Neural crest cell (in vitro differentiated cells): ENCODE measurements around the gene INHBA. TPM values are rescaled to one million over a fixed set of nuclear protein-coding genes. Genes with fewer than 3 reads are reported as not detected.
A peak's percentile ranks its signal among the peaks of the same experiment; 100 is the strongest.

ENCODE experiments used
- DNase-seq: peaks from one replicate; pipeline ENCODE4 v3.0.0; 2021; ENCODE audit warnings: low read depth, mixed read lengths, low spot score
- H3K27ac Mint-ChIP-seq: one replicate; pipeline ENCODE4 v1.8.0; 2021; ENCODE audit warnings: mild to moderate bottlenecking, mixed read lengths; ENCODE audit not compliant: unreplicated experiment
- H3K27me3 Mint-ChIP-seq: 2 replicates; pipeline ENCODE4 v1.8.0; 2021; ENCODE audit warnings: low read depth, mild to moderate bottlenecking, mixed read lengths
- H3K36me3 Mint-ChIP-seq: 2 replicates; pipeline ENCODE4 v1.8.0; 2021; ENCODE audit warnings: low read depth, mild to moderate bottlenecking, mixed read lengths
- H3K4me1 Mint-ChIP-seq: 2 replicates; pipeline ENCODE4 v1.8.0; 2021; ENCODE audit warnings: mixed read lengths
- H3K4me3 Mint-ChIP-seq: one replicate; pipeline ENCODE4 v1.8.0; 2021; ENCODE audit warnings: mild to moderate bottlenecking, mixed read lengths
- H3K9me3 Mint-ChIP-seq: 2 replicates; pipeline ENCODE4 v1.8.0; 2021; ENCODE audit warnings: mixed read lengths
- total RNA-seq: library from RNA; stranded (reverse); gene quantifications from 2 replicates; pipeline ENCODE4 v1.2.1, GENCODE V29; 2021
- TF ChIP-seq, protein P1 (sequence below): fragments of 200-600 bp; sonication (generic); conservative IDR thresholded peaks from 2 replicates; pipeline ENCODE4 v1.5.0; 2021; ENCODE audit warnings: antibody characterized with exemption, mild to moderate bottlenecking

Gene INHBA
- total RNA-seq, 1 donor from 2014 or later: 0.07 TPM

DNA sequence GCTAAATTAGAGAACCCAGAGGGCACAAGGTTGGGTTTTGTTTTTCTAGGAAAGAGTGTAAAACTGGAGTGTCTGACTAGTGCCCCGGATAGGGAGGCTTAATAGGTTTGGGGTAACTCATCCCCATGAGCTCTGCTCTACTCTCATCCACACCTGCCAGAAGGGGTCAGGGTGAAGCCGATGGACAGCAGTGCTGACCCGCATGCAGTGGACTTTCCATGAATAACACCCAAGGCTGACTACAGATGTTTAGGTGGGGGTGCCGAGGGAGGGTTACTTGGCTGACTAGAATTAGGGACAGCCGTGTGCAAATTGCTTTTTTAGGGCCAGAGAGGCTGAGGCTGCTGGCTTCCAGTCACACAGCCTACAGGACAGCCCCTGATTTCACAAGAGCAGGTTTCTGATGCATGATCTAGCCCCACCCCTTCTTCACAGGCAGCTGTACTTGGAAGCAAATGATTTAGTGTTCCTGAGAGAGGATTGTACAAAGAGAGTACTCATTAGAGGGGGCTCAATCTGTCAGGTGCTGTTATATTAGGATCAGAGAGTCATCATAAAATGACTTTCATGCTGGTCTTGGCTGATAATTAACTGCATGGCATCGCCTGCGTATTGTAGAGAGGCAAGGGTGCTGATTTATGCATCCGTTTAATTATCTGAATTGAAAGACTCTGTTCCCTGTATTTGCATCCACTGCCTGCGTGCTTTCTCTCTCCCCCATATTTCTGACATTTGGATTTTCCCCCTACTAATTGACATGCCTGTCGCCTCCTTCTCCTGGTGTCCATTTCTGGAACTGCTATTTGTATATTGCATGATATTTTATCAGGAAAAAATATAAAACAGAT lies 9.5 kb downstream of the INHBA start:
- TF ChIP-seq, protein P1, sequence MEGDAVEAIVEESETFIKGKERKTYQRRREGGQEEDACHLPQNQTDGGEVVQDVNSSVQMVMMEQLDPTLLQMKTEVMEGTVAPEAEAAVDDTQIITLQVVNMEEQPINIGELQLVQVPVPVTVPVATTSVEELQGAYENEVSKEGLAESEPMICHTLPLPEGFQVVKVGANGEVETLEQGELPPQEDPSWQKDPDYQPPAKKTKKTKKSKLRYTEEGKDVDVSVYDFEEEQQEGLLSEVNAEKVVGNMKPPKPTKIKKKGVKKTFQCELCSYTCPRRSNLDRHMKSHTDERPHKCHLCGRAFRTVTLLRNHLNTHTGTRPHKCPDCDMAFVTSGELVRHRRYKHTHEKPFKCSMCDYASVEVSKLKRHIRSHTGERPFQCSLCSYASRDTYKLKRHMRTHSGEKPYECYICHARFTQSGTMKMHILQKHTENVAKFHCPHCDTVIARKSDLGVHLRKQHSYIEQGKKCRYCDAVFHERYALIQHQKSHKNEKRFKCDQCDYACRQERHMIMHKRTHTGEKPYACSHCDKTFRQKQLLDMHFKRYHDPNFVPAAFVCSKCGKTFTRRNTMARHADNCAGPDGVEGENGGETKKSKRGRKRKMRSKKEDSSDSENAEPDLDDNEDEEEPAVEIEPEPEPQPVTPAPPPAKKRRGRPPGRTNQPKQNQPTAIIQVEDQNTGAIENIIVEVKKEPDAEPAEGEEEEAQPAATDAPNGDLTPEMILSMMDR: peak; percentile 66
- Mint-ChIP-seq H3K4me1 (no peaks in the 10 kb centered on the region), H3K4me3 (no peak overlapping the region), H3K9me3 (no peaks in the 10 kb centered on the region), H3K36me3 (no peaks in the 10 kb centered on the region), H3K27ac (no peak overlapping the region), H3K27me3 (peaks cover 20% of the 10 kb centered on the region)
- DNase-seq: no peak

DNA sequence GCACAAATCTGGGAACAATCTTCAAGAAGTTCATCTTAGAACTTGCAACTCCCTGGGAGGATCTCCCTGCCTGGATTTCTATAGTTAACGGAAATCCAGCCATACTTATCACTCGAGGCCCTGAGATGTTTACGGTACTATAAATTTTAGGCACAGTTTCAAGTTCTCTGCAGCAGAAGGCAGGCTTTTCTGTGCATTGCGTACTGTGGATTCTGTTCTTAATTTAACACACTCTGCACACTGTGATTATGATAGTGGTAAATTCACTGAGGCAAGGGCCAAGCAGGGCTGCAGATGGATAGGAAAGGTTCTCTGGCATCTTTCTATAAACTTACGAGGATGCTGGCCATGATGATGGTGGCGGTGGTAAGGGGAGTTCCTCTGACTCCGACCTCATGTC lies 10.6 kb downstream of the INHBA start:
- Mint-ChIP-seq H3K36me3 (no peaks in the 10 kb centered on the region), H3K4me1 (no peaks in the 10 kb centered on the region), H3K27ac (no peak overlapping the region), H3K4me3 (no peak overlapping the region), H3K27me3 (peaks cover 10% of the 10 kb centered on the region), H3K9me3 (no peaks in the 10 kb centered on the region)
- TF ChIP-seq, protein P1: no peak
- DNase-seq: no peak

GRCh38 chr7:41691286-41692190 lies 11.4 kb downstream of the INHBA start:
- Mint-ChIP-seq H3K4me1 (no peaks in the 10 kb centered on the region), H3K36me3 (no peaks in the 10 kb centered on the region), H3K27me3 (peaks cover 9% of the 10 kb centered on the region), H3K4me3 (no peak overlapping the region), H3K9me3 (no peaks in the 10 kb centered on the region), H3K27ac (no peak overlapping the region)
- no peak for DNase-seq
- TF ChIP-seq, protein P1: no peak

DNA sequence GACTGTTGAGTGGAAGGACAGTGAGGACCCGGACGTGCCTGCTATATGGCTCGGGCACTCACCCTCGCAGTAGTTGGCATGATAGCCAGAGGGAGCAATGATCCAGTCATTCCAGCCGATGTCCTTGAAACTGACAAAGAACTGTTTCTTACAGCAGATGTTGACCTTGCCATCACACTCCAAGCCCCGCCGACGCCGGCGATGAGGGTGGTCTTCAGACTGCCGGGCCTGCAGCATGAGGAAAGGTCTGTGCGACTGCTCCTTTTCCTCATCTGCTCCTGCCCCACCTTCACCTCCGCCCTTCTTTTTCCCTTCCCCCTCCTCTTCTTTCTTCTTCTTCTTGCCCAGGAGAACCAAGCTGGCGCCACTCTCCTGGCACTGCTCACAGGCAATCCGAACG lies 13.1 kb downstream of the INHBA start:
- no peak for DNase-seq
- Mint-ChIP-seq H3K27me3 (peaks cover 3% of the 10 kb centered on the region), H3K9me3 (no peaks in the 10 kb centered on the region), H3K36me3 (no peaks in the 10 kb centered on the region), H3K4me1 (no peaks in the 10 kb centered on the region), H3K27ac (no peak overlapping the region), H3K4me3 (no peak overlapping the region)
- TF ChIP-seq, protein P1: no peak

- no peak for DNase-seq
- H3K4me1 Mint-ChIP-seq: no peaks in the 10 kb centered on the region
- H3K36me3 Mint-ChIP-seq: no peaks in the 10 kb centered on the region
- peaks cover 3% of the 10 kb centered on the region for H3K27me3 Mint-ChIP-seq
- no peak overlapping the region for H3K4me3 Mint-ChIP-seq
- TF ChIP-seq, protein P1: no peak
- H3K27ac Mint-ChIP-seq: no peak overlapping the region
- H3K9me3 Mint-ChIP-seq: no peaks in the 10 kb centered on the region
These were observed 14.0 kb downstream of the INHBA start for GRCh38 chr7:41688906-41689305.
